ENCODE results near the gene SGK1. TPM values are rescaled to one million over a fixed set of nuclear protein-coding genes. Genes with fewer than 3 reads are reported as not detected.

Gene SGK1
- total and polyA plus RNA-seq, 3 donors from 2014 or later = 91.3 to 208 (median 154) TPM

DNA sequence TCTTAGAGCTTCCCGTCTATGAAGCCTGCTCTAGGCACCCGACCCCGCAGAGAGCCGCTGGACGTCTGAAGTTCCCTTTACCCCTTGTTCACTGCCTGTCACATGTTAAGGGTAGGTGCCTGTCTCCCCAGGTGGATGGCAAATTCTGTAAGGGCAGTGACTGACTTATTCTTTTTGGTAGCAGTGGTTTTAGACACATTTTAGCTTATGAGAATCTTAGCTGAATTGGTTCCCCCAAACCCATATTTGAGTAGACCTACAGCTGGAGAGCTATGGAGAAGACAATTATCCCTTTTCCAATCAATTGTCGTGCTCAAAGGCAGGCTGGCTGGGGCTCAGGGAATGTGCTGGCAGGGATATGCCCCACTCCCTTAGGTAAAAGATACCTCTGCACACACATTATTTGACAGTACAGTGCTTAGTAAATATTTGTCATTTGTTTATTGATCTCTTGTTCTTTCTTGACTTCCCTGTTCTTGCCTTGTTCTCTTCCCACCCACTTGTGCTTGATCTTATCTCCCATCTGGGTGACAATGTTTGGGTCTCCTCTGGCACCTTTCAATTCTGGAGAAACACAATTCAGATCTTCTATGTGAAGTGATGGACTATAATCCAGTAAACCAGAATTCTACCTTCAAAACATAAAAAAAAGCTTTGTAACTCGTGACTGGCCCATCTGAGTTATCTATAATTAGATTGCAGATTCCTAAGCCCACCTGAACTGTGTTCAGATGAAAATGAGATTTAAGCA, 151.2 kb downstream of the SGK1 start:
- no peaks in the 10 kb centered on the region for H3K27me3 ChIP-seq
- no peak for DNase-seq

DNA sequence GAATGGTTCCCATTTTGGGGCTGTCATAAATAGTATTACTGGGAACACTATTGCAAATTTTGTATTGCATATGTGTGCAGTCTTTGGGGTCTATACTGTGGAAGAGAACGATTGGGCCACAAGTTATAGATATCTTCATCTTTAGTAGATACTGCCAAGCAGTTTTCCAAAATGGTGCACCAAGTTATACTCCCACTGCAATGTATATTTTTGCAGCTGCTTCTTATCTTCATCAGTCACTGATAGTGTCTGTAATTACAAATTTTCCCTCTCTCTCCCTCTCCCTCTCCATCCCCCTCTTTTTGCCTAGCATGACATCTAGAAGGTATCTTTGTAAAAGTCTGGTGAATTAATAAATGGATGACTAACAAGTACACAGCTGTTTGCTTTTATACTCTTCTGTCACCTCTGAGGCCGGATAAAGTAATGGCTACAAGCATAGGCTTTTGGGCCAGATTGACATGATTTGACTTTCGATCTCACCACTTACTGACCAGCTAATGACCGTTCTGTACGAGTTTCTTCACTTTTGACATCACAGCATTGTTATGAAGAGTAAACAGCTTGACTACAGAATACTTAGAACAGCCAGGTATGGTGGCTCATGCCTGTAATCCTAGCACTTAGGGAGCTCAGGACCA, 152.2 kb downstream of the SGK1 start:
- no peak for TF ChIP-seq POLR2A (IDR thresholded peaks at IDR 0.05)
- TF ChIP-seq, protein P1, sequence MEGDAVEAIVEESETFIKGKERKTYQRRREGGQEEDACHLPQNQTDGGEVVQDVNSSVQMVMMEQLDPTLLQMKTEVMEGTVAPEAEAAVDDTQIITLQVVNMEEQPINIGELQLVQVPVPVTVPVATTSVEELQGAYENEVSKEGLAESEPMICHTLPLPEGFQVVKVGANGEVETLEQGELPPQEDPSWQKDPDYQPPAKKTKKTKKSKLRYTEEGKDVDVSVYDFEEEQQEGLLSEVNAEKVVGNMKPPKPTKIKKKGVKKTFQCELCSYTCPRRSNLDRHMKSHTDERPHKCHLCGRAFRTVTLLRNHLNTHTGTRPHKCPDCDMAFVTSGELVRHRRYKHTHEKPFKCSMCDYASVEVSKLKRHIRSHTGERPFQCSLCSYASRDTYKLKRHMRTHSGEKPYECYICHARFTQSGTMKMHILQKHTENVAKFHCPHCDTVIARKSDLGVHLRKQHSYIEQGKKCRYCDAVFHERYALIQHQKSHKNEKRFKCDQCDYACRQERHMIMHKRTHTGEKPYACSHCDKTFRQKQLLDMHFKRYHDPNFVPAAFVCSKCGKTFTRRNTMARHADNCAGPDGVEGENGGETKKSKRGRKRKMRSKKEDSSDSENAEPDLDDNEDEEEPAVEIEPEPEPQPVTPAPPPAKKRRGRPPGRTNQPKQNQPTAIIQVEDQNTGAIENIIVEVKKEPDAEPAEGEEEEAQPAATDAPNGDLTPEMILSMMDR (IDR thresholded peaks at IDR 0.05) = no peak
- no peak for DNase-seq
- no peak overlapping the region for H3K4me3 ChIP-seq
- peaks cover 2% of the 10 kb centered on the region for H3K4me1 ChIP-seq
- no peaks in the 10 kb centered on the region for H3K36me3 ChIP-seq (ENCODE audit: low read depth, missing control alignments)
- H3K27ac ChIP-seq = no peak overlapping the region
- 82 to 95% methylated on average over 5 of the region's 5 CpGs for WGBS, 2 donors
- intact Hi-C loops (cut with DNase I; ENCODE audit: low total_unique reads) = no loop called here
- no peaks in the 10 kb centered on the region for H3K9me3 ChIP-seq
- H3K27me3 ChIP-seq = no peaks in the 10 kb centered on the region

More for the DNA sequence above, 151.2 kb downstream of the SGK1 start:
- Histone ChIP-seq H3K4me1 (peaks cover 6% of the 10 kb centered on the region), H3K36me3 (ENCODE audit: low read depth, missing control alignments) (no peaks in the 10 kb centered on the region), H3K4me3 (no peak overlapping the region), H3K27ac (no peak overlapping the region), H3K9me3 (no peaks in the 10 kb centered on the region)
- intact Hi-C loops (cut with DNase I; ENCODE audit: low total_unique reads) = no loop called here
- 78 to 86% methylated on average over 7 of the region's 7 CpGs for WGBS, 2 donors
- TF ChIP-seq POLR2A (IDR thresholded peaks at IDR 0.05) = no peak
- TF ChIP-seq, protein P1 (IDR thresholded peaks at IDR 0.05) = no peak

DNA sequence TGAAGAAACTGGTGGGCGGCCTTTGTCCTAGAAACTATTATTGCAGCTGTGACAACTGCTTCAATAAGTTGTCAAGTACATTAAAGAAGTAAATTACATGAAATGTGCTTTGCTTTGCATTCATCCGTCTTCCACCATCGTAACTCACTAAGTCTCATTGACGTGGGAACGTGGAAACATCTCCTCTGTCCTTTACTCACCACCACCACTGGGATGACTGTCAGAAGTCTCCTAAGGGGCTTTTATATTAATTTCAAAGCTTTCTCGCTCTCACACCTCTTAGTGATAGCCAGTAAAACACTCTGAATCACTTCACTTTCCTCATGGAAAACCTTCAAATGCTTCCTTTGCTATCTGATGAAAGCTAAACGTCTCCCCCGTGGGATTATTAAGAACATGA, 153.6 kb downstream of the SGK1 start:
- intact Hi-C loops (cut with DNase I; ENCODE audit: low total_unique reads) = no loop called here

DNA sequence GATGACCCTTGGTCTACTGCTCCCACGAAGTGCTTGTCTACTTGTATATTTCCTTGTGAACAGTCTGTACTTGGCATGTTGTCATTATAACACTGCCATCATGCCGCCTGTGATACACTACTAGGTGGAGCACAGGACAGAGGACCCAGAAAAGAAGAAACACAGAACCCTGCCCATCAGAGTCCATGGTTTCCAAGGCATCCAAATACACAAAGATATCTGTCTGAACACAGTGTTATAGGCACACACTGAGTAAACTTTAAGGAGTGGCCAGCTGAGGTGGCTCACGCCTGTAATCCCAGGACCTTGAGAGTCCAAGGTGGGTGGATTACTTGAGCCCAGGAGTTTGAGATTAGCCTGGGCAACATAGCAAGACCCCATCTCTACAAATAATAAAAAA, 155.0 kb downstream of the SGK1 start:
- 77 to 78% methylated on average over 3 of the region's 3 CpGs for WGBS, 2 donors
- H3K9me3 ChIP-seq = no peaks in the 10 kb centered on the region
- DNase-seq = no peak
- H3K4me1 ChIP-seq = no peaks in the 10 kb centered on the region
- no peak for TF ChIP-seq POLR2A (IDR thresholded peaks at IDR 0.05)
- TF ChIP-seq, protein P1 (IDR thresholded peaks at IDR 0.05) = no peak
- no peak overlapping the region for H3K27ac ChIP-seq
- no peak overlapping the region for H3K4me3 ChIP-seq
- intact Hi-C loops (cut with DNase I; ENCODE audit: low total_unique reads) = no loop called here
- no peaks in the 10 kb centered on the region for H3K27me3 ChIP-seq
- H3K36me3 ChIP-seq (ENCODE audit: low read depth, missing control alignments) = no peaks in the 10 kb centered on the region

More for the DNA sequence above, 153.6 kb downstream of the SGK1 start:
- no peak overlapping the region for H3K4me3 ChIP-seq
- H3K36me3 ChIP-seq (ENCODE audit: low read depth, missing control alignments) = no peaks in the 10 kb centered on the region
- H3K4me1 ChIP-seq = no peaks in the 10 kb centered on the region
- no peaks in the 10 kb centered on the region for H3K9me3 ChIP-seq
- 80 to 81% methylated on average over 8 of the region's 8 CpGs for WGBS, 2 donors
- no peak for DNase-seq
- TF ChIP-seq, protein P1 (IDR thresholded peaks at IDR 0.05) = no peak
- H3K27ac ChIP-seq = no peak overlapping the region
- no peaks in the 10 kb centered on the region for H3K27me3 ChIP-seq

Measured in testis (tissue), 3 donors.